ENCODE measurements around the gene SMYD2.
"Not testable (repeated sequence)": the region's sequence is repeated elsewhere in the genome, so short reads cannot be mapped to it uniquely, and the experiment has no call there.

Gene SMYD2

DNA sequence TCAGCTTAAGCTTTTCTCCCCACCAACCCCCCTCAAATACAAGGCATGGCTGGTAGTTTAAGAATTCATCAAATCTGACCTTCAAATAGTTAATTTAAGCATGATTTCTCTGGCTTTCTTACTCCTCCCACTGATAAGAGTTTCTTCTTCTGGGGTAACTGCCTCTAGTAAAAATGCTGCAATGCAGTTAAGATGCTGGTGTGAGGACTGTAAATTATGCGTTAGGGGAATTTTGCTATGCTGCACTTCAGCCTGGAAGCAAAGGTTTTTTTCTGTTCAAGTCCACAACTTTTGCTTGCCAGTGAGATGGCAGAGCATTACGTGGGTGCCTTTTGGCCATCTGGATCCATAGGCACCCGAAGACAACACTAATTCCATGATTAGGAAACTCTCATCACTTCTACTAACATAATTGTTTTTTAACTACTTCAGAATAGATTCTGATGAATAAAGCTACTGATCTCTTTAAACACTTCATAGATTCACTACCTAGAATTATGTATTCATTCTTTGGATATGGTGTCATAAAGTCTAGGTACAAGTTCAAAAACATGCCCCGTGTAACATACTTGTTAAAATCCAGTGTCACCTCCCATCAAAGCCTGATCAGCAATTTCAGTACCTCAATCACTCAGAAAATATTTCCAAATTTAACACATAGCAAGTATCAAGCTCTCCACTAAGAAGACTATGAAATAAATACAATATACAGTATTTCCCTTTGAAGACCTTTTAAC lies 8.8 kb upstream of the SMYD2 start:
- DNase-seq, result no peak

DNA sequence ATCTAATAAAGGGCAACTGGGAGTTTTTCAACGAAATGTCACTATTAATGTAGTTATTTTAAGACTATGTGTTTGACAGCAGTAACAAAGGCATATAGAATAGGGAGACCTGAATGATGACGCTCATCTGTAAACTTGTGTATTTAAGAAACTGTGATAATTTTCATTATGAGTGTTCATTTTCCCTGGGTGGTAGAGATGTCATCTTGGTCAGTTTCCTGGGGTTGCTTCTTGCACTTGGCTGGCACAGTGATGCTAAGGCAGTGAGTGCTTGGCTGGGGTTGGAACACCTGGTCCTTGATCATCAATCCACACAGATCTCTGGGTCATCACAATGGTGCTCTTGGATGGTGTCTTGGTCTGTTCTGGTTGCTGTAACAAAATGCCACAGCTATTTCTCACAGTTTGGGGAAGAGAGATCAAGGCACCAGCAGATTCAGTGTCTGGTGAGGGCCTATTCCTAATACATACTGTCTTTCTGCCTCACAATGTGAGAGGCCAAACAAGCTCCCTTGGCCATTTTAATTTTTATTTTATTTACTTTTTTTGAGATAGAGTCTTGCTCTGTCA lies 7.9 kb upstream of the SMYD2 start:
- DNase-seq, result no peak

DNA sequence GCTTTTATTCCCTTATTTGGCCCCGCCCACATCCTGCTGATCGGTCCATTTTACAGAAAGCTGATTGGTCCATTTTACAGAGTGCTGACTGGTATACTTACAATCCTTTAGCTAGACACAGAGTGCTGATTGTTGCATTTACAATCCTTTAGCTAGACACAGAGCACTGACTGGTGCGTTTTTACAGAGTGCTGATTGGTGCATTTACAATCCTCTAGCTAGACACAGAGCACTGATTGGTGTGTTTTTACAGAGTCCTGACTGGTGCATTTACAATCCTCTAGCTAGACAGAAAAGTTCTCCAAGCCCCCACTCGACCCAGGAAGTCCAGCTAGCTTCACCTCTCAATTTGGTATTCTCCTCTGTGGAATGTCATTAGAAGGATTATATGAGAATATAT lies 5.3 kb upstream of the SMYD2 start:
- DNase-seq, result not testable (repeated sequence)

DNA sequence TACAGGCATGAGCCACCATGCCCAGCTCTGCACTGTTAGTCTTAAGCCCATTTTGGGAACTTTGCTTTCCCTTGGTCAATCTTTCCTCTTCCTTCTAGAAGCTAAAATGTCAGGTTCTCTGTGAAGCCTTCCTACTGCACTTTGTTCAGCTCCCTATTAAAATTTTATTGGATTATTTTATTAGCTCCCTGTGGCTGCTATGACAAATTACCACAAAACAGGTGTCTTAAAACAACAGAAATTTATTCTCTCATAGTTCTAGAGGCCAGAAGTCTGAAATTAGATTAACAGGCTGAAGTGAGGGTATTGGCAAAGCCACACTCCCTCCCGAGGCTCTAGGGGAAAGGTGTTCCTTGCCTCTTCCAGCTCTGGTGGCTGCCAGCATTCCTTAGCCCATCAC lies 4.2 kb upstream of the SMYD2 start:
- DNase-seq, result no peak

DNA sequence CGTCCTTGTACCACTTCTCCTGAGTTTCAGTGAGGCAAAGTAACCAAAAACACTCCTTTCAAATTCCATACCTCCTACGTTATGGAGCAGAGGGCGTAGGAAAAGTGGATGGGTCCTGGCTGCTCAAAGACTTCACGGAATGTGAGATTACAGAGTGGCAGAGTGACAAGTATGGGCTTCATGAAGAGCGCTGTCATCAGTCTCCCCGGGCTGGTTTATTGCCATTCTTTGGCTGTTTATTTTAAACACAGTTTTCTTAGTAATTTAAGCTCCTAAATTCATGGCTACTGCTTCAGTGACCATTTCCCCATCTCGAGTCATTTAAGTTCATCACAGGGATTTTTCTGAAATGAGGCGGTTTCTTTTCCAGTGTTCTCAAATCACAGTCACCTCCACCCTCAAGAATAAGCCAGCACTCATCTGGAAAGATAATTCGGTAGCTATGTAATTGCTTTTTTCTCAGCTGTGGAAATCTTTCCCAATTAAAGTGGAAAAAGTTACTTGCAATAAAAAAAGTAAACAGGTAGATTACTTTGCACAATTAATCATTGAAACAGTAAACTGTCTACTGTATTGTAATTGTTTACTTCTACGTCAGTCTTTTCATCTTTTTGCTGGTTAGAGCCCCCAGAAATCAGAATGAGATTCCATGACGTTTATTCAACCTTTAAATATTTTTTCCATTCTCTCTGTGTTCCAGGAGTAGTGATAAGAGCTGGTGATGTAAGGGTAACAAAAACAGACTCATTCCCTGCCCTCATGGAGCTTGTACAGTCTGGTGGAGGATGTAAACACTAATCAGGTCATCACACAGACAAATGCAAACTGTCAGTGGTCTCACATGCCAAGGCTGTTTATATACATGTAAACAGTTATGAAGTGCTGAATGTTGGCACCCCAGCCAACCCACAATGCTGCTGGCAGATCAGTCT lies 3.0 kb upstream of the SMYD2 start:
- no peak for DNase-seq

DNA sequence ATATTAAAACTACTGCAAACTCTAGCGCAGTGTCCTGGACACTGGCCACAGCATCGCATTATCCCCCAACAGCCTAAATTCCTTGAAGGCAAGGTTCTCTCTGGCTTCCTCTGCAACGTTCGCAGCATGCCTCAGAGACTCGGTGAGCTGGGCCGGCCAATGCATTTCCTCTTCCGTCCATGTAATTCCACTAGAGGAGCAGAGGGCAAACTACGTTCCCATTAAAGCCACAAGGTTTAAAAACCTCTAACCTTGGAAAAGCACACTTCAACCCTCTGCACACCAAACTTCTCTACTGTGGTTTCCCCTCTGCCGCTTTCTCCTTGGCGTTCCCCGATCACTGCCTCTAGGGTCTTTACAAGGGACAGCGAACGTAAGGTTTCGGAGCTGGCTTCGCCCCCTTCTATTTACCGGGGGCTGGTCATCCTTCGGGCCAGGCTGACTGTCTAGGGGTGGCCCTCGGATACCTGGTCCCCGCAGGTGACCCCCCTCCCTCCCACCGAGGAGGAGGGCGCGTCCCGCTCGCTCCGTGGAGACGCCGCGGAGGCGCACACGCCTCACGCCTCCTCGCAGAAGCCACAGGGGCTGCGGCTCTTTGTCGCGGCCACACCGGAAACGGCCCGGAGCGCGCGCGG lies 456 bp upstream of the SMYD2 start:
- no peak for DNase-seq

DNA sequence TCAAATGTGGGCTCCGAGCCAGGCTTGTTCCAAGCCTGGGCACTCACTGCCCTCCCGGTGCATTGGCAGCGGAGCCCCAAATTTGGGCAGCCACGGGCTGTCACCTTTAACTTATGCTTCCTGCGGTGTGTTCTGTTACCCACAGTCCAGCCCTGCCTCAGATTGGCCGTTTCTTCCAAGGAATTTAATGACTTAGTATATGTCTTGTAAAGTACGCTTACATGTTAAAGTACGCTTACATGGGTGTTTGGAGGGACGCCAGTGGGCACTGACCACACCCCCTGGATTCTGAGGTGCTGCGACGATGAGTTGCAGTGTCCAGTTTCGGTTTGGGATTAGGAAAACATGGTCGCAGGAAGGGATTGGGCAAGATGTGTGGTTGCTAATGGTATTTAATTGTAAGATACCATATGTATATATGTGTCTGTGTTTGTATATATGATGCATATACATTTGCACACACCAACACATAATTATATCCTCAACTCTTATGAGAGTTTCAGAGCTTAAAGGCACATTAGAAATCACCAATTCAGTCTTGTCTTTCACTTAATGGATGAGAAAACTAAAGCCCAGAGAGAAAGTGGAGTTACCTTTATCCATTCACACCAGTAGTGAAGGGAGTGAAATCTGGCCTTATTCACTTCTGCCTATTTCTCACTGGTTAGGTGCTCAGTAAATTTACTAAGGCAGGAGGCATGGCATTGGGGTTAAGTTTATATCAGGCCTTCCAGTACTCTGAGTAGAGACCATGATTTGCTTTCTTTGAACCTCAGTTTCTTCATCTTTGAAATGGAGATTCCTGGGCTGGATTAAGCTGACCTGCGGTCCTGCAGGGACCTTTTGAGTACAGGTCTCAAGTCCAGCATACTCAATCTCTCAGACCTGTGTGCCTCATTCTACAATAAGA lies 1.0 kb downstream of the SMYD2 start:
- DNase-seq, result no peak

DNA sequence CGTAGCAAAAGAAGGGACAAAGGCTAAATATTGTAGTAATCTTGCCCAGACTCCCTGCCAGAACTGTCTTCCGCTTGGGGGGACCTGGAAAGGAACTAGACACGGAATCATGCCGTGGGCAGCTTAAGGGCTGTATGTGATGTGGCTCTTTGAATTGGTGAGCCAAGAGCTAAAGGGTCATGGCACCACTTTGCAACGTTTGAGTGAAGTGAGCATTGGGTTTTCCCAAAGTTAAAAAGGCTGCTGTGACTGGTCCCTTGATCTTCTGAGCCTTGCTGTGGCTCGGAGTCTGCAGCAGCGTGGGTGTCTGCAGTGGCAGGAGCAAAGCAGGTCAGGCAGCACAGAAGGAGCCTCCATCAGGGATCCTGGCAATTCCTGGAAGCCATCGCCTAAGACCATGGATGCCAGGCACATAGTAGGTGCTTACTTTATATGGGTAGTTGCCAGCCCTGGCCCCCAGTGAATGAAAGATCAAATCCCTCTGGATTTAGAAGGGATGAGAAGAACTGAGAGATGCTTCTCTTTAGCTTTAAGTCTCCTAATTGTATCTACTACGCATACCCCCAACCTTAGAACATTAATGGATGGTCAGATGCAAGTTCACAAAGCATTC lies 1.8 kb downstream of the SMYD2 start:
- DNase-seq, result no peak

DNA sequence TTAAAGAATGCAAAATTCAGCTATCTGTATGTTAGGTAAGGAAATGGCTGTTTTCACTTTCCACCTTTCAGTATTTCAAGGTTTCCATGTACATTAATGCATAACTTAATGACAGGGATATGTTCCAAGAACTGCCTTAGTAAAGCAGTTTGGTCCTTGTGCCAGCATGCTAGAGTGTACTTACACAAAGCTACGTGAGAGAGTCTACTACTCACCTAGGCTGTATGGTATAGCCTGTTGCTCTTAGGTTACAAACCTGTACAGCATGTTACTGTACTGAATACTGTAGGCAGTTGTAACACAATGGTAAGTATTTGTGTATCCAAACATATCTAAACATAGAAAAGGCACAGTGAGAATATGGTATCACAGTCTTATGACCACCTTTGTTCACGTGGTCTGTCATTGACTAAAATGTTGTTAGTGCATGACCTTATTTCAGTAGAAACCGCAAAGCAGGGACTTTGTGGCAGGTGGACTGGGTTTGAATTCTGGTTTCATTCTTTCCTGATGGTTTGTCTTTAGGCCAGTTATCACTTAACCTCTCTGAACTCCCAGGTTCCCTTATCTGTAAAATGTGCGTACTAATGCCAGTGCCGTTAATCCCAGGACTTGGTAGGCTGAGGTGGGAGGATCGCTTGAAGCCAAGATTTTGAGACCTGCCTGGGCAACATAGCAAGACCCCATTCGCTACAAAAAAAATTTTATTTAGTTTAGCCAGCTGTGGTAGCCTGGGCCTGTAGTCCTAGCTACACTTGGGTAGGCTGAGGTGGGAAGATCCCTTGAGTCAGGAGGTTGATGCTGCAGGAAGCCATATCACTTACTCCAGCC lies 4.9 kb downstream of the SMYD2 start:
- DNase-seq, result no peak

DNA sequence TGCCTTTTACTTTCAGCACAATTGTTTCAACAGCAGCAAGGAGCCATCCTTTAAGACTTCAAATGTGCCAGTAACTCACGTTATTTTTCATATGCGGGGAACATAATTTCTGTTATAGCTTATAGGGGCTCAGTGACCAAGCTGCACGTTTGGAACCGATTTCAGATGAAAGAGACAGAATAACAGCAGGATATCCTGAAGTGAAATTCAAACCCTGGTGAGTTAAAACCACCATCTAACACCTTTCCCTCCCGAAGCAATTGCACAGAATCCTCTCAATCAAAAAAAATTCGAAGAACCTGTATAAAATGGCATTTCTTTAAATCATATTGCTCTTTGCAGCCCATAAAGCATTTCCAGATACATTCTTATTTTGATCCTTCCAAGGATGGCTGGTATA lies 6.9 kb downstream of the SMYD2 start:
- DNase-seq, result no peak

DNA sequence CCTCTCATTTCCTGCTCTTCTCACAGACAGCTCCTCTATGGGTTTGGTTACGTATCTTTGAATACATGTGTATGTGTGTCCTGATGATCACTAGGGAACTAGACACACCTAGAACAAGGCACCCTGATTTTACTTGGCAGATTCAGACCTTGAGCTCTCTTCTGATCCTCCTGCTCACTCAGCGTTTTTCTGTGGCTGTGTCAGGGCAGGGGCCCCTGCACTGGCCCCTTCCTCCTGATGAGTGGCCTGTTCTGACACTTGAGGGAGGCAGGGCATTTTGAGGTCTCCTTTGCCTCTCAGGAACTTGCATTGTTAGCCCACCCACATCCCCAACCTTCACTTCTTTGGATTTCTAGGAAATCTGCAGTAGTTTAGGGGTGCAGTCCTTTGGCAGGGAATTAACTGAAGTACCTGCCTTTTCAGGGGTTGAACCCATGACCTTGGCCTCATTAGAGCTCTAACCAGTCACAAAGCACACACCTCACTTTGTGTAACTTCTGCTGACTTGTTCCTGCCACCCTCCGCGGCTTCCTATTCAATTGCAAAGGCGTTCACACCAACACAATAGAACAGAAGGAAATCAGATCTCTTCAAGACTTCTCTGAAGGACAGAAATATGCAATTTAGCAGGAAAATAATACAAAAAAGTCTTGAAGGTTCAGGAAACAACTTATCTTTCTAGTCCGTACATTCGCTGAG lies 8.8 kb downstream of the SMYD2 start:
- no peak for DNase-seq

DNA sequence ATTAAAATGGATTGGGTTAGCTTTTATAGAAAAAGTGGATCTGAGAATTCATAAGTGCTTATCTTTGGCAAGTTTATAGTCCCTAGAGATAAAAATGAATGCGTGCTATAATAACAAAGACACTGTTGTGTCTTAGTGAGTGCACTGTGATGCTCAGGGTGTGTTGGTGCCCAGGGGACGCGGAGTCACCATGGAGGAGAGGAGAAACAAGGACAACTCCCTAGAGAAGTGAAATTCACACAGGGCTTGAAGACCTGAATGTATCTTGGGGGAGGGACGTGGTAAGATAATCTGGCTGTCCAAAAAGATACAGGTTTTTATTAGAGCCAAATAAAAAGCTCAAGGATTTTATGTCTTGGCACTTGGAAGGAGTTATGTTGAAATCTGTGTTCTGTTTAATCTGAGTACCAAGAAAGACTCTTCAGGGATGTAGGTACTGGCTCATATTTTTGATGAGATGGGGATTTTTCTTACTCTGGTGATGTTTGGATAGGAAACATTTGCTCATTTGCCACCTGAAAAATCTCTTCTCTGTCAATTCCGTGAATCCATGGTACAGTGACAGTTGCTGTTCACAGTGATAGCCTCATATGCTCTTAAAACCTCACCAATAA lies 9.6 kb downstream of the SMYD2 start:
- DNase-seq, result no peak

DNA sequence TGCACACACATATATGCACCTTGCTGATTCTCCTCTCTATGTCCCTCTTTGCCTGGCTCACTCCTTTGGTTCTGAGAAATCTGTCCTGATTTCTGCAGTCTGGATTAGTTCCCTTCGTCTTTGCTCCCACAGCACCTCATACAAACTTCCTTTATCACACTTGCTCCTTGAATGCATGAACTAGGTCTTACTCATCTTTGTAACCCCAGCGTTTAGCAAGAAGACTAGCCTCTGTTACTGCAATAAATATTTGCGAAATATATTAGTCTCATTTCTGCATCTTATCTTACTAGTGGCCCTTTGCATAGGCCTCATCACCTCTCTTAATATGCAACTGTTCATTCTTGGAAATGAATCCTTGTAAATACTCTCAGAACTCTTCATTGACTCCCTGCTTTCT lies 11.4 kb downstream of the SMYD2 start:
- no peak for DNase-seq

DNA sequence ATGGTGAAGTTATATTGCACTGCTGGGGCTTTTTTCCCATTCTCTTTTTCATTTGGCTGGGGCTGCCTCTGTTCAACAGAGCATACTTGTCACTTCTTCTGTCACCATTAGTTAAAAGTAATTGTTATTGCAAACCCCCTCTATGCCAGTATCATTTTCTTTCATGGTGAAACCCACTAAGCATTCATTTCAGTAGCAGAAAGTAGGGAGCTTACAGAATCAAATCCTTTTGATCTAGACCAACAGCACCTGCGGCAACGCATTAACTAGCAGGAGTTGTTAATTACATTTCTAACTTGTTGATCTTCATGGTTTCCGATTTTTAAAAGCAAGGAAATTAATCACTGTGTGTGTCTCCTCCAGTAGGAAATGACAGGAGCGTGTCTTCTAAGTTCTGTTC lies 15.0 kb downstream of the SMYD2 start:
- no peak for DNase-seq

DNA sequence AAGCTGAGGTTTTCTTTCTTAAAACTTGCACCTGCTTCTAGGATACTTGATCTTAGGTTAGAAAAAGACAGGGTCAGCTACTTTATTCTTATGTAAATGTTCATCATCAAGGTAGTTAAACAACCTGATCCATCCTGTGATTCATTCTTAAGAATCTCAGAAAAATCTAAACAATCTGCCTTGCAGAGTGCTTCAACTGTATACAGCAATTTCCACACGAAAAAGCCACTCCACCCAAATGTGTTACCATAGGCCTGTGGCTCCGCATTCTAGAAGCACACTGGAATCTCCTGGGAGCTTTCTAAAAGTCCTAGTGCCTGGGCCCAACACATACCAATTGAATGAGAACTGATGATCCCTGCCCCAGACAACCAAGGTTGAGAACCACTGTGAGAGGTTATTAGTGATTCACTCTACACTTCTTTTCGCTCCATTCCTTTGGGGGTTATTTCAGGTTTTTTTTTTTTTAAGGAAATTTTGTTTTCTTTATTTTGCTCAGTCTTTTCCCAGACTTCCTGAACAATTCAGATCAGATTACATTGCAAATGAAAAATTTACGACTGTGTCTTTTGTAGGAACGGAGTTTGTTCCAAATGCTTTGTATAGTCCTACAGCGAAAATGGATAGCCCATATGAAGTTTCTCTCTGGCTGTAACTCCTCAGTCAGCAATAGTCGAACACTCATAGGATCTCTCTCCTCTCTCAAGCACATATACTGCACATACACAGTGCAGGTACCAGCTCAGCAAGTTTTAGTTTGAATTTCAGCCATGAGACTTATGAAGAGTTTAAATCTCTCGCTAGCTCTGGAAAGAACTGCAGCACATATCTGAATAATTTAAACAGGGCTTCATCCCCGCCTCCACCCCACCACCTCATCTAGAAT lies 16.1 kb downstream of the SMYD2 start:
- DNase-seq, result no peak

DNA sequence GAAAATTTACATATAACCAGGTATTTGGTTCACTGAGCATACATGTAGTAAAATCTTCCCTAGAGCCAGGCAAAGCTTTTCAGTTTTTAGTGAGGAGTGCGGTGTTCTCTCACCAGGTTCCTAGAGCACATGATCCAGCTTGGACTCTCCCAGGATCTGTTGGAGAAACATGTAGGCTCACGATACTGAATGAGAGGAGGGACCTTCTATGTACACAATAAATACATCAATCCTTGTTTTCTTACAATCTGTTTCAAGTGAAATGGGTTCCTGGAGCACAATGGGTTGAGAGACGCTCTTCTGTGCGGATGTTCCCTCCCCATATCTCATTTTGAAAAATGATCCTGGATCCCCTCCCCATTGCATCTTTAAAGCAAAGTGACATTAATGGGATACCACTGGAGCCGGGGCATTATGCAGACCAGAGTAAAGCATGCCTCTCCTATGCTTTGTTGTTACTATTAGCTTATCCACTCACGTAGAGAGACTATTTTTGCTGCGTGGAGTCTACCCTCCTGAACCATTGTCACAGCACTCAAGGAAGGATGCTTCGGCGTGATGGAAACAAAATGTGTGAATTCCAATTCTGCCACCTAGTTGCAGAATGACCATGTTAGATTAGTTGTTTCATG lies 19.3 kb downstream of the SMYD2 start:
- DNase-seq, result no peak

DNA sequence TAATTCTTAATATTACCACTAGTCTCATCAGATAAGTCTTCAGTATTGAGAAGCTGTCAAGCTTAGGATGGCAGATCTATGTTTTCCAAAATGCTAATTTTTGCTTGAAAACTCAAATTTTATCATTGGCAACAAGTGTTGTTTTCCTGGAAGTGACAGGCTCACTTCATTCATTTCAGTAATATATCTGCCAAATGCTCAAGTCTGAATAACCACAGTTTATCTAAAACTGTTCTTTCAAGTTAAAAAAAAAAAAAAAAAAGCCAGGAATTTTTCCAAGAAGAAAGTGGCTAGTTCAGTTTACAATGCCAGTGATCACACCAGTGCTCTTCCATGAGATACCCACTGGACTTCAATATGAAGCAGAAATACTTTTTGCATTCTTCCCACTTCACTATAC lies 20.6 kb downstream of the SMYD2 start:
- DNase-seq, result no peak
